Small intestine (tissue), 7 donors: Measurements from ENCODE around the gene HPCAL4. TPM values are rescaled to one million over a fixed set of nuclear protein-coding genes. Genes with fewer than 3 reads are reported as not detected.

Experiments
- DNase-seq, 2 donors: peaks; one replicate each; pipeline versions ENCODE4 v3.0.0 to v3.0.0-alpha.2; 2013
- FAIRE-seq: peaks from 2 replicates; lab custom pipeline; 2012; peaks lifted over from hg19 to GRCh38; lab: Jason Lieb, UNC
- H3K27ac ChIP-seq, 3 donors: one replicate each; pipeline ENCODE4 v1.5.1; 2013; ENCODE audit warnings: low read length in 2 of 3, mild to moderate bottlenecking in 2 of 3, control low read depth in 1 of 3, inconsistent platforms in 1 of 3, low read depth in 1 of 3, moderate library complexity in 1 of 3
- H3K27me3 ChIP-seq, 3 donors: one replicate each; pipeline ENCODE4 v1.6.1; 2013; ENCODE audit warnings: low read length in 3 of 3, inconsistent platforms in 1 of 3; ENCODE audit not compliant: control insufficient read depth in 3 of 3, insufficient read depth in 3 of 3
- H3K36me3 ChIP-seq, 3 donors: one replicate each; pipeline ENCODE4 v1.6.1; 2013; ENCODE audit warnings: low read length in 3 of 3, inconsistent platforms in 1 of 3, low read depth in 1 of 3, mild to moderate bottlenecking in 1 of 3, moderate library complexity in 1 of 3; ENCODE audit not compliant: control insufficient read depth in 3 of 3, insufficient read depth in 2 of 3
- H3K4me1 ChIP-seq, 3 donors: one replicate each; pipeline ENCODE4 v1.6.1; 2013; ENCODE audit warnings: low read length in 2 of 3, inconsistent platforms in 1 of 3, low read depth in 1 of 3, mild to moderate bottlenecking in 1 of 3, moderate library complexity in 1 of 3; ENCODE audit not compliant: control insufficient read depth in 3 of 3, insufficient read depth in 2 of 3
- H3K4me3 ChIP-seq, 3 donors: one replicate each; pipeline ENCODE4 v1.5.1; 2013; ENCODE audit warnings: low read length in 3 of 3, control low read depth in 1 of 3, inconsistent platforms in 1 of 3, low read depth in 1 of 3, mild to moderate bottlenecking in 1 of 3, moderate library complexity in 1 of 3
- H3K9me3 ChIP-seq, 2 donors: one replicate each; pipeline ENCODE4 v1.6.1; 2013; ENCODE audit warnings: low read depth in 1 of 2, low read length in 1 of 2; ENCODE audit not compliant: control insufficient read depth in 2 of 2, insufficient read depth in 1 of 2
- WGBS, 3 donors: extraction: QIAGEN DNeasy Blood & Tissue Kit; methylation state at CpG; one replicate each; pipeline ENCODE4 v1.1.7; 2013; 5-methylcytosine and 5-hydroxymethylcytosine counted together
- polyA plus RNA-seq, 4 donors: library from polyadenylated mRNA; stranded (reverse) in 3 of 4; unstranded in 1 of 4; fragments of 200-250 nt in 3 of 4; fragments of 120-200 nt in 1 of 4; gene quantifications; one replicate each; pipeline versions ENCODE4 v1.2.1 to v1.2.3, GENCODE V29; 2013
- donor health status: healthy with polysubstance abuse.
- donor health status: control.
- donor health status: control.
- donor health status: Bipolar disorder and iron deficiency.
- donor health status: healthy.

HPCAL4 gene
- polyA plus RNA-seq, 4 donors = 0.10 to 0.27 (median 0.22) TPM

DNA sequence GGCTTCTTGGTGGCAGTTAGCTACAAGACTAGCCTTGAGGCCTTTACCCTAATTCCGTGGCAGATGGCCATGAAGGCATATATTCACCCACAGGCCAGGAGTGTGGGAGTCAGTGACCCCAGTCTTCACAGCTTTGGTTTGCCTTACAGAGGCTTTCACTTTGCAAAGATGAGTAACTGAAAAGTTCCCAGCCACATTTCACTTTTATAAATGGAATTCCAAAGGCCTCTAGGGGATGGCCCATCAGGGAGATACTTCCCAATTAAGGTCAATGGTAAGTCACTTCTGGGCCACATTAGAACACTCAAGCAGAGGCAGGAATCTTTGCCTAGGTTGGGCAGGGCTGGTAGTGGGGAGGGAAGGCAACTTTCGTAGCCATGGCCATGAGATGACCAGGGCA, 38.7 kb downstream of the HPCAL4 start:
- H3K9me3 ChIP-seq = no peaks in the 10 kb centered on the region
- no peaks in the 10 kb centered on the region for H3K4me1 ChIP-seq
- WGBS, 3 donors = 90 to 98% (median 93%) methylated on average over 2 of the region's 2 CpGs
- DNase-seq (no peak), FAIRE-seq (no peak)
- H3K4me3 ChIP-seq = no peak overlapping the region
- no peaks in the 10 kb centered on the region for H3K36me3 ChIP-seq
- peaks cover 0 to 20% (median 0%) of the 10 kb centered on the region in 3 donors for H3K27me3 ChIP-seq
- no peak overlapping the region for H3K27ac ChIP-seq

DNA sequence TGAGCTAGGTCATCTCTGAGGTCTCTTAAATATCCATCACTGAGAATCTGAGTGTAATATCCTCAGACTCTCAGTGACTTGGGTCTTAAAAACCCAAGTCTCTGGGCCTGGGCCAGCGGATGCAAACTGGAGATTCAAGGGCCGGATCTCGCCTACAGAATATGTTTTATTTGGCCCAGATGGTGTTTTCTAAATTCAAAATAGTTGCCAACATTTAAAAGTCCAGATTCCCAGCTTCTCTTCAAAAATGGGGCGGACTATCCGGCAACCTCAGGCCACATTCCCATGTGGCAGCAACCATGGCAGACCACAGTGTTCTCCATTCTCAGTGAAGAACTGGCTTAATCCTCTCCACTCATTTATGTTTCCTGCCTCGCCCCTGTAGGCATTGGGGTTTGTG, 39.1 kb downstream of the HPCAL4 start:
- Histone ChIP-seq H3K4me3 (no peak overlapping the region), H3K4me1 (no peaks in the 10 kb centered on the region), H3K9me3 (no peaks in the 10 kb centered on the region), H3K27ac (no peak overlapping the region), H3K27me3 (peaks cover 0 to 20% (median 0%) of the 10 kb centered on the region in 3 donors), H3K36me3 (no peaks in the 10 kb centered on the region)
- 82 to 95% (median 93%) methylated on average over 6 of the region's 6 CpGs for WGBS, 3 donors
- DNase-seq (no peak), FAIRE-seq (no peak)

- Histone ChIP-seq H3K4me3 (no peak overlapping the region), H3K27me3 (peaks cover 0 to 14% (median 0%) of the 10 kb centered on the region in 3 donors), H3K9me3 (no peaks in the 10 kb centered on the region), H3K27ac (no peak overlapping the region), H3K4me1 (no peaks in the 10 kb centered on the region), H3K36me3 (no peaks in the 10 kb centered on the region)
- FAIRE-seq (no peak), DNase-seq (no peak)
- WGBS, 3 donors = 90 to 97% (median 94%) methylated on average over 1 of the region's 1 CpG
Observed at GRCh38 chr1:39650431-39650830, 40.8 kb downstream of the HPCAL4 start.

DNA sequence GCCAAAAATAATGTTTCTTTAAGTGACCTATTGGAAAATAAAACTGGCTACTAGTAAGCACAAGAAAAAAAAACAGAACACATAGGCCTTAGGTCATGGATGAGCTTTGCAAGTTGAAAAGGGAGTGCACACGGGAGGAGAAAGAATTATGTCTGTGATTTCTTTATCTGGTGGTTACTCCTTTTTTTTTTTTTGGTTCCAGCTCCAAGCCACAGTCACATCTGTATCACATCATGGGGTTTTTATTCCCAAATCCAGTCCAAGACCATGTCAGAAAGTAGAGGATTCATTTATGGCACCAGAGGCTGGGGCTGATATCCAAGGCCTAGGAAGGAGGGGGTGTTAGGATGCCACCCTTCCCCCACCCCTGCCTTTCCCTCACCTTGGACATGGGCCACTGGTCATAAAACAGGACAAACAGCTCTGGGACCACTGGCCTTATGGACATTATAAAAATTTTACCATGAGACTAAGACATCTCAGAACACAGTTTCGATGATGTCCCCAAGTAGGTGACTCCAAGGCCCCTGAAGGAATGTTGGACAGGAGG, 41.5 kb downstream of the HPCAL4 start:
- no peak overlapping the region for H3K27ac ChIP-seq
- H3K9me3 ChIP-seq = no peaks in the 10 kb centered on the region
- H3K4me3 ChIP-seq = no peak overlapping the region
- DNase-seq = no peak
- FAIRE-seq = no peak
- peaks cover 0 to 17% (median 0%) of the 10 kb centered on the region in 3 donors for H3K27me3 ChIP-seq
- H3K4me1 ChIP-seq = no peaks in the 10 kb centered on the region
- no peaks in the 10 kb centered on the region for H3K36me3 ChIP-seq
- WGBS, 3 donors = 88 to 98% (median 90%) methylated on average over 2 of the region's 2 CpGs

DNA sequence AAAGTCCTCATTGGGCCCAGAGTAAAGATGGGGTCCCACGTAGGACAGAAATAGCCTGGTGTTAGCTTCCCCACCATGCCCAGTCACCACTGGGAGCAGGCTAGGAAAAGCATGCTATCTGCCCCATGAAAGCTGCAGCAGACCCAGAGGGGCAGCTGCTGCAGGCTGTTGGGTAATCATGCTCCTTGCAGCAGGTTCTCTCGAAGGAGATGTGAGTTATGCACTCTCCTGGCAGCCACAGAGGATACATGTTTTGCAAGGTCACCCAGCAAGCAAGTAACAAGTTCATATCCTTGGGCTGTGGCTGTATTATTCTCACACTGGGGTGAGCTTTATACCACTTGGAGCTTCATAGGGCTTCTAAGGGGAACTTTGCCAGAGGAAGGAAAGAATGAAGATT, 42.7 kb downstream of the HPCAL4 start:
- Histone ChIP-seq H3K36me3 (no peaks in the 10 kb centered on the region), H3K9me3 (no peaks in the 10 kb centered on the region), H3K27ac (no peak overlapping the region), H3K27me3 (peaks cover 0 to 11% (median 0%) of the 10 kb centered on the region in 3 donors), H3K4me1 (no peaks in the 10 kb centered on the region), H3K4me3 (no peak overlapping the region)
- WGBS, 3 donors = 56 to 67% (median 62%) methylated on average over 2 of the region's 2 CpGs
- DNase-seq (no peak), FAIRE-seq (no peak)

DNA sequence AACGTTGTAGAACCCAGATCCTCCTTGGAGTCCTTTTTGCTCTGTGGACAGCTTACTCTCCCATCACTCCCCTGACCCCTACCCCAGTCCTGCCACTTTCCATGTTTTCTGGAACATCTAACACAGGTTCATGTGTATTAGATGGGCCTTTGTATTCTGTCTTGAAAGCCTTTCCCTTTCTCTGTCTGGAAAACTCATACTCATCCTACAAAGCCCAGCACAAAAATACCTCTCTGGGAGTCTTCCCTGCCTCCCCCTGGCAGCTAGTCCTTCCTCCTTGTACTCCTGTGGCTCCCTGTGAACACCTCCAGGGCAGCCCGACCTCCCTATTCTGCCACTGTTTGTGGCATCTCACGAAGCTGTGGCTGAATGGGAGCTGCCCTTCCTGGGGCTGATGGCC, 44.0 kb downstream of the HPCAL4 start:
- Histone ChIP-seq H3K9me3 (no peaks in the 10 kb centered on the region), H3K27me3 (peaks cover 0 to 16% (median 0%) of the 10 kb centered on the region in 3 donors), H3K36me3 (no peaks in the 10 kb centered on the region), H3K4me1 (no peaks in the 10 kb centered on the region), H3K4me3 (no peak overlapping the region), H3K27ac (peak overlapping the region in 1 of 3 donors; percentile 19)
- FAIRE-seq = no peak
- no peak for DNase-seq
- 68 to 72% (median 72%) methylated on average over 3 of the region's 3 CpGs for WGBS, 3 donors

DNA sequence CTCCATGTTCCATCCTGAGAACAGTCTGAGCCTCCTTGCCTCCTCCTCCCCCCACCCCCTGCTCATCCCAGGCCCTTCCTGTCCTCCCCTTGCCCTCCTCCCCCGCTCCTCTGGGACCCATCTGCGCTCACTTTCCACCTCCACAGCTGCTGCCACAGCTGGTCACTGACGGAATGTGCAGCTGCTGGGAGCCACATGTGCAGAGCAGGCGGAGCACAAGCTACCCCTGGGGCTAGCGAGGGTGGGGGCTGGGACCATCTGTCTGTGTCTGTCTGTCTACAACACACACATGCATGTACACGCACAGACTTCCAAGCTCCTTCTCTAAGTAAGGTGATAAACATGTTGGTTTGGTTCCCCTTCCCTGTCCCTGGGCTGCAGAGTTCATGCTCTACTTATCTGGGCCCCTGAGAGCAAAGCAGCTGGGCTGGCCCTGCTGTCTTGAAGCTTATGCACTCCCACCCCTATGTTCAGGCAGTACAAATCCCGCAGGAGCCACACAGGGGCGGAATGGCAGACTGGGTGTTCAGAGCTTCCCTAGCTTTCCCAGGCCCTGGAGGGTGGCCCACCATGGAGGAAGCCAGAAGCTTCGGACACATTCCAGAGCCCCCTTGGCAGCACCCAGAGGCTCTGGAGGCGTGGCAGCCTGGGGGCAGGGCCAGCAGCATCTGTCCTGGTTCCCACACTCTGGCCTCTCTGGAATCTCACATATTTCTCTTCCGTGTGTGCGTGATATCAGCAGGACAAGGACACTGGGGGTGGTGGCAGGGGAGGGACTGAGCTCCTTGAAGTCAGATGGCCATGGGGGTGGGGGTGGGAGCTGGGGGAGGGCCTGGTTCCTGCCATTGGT, 44.8 kb downstream of the HPCAL4 start:
- WGBS, 3 donors = 47 to 58% (median 53%) methylated on average over 11 to 12 of the region's 12 CpGs
- peak overlapping the region in 2 of 3 donors; percentile 21 to 27 for H3K27ac ChIP-seq
- peaks cover 0 to 16% (median 0%) of the 10 kb centered on the region in 3 donors for H3K27me3 ChIP-seq
- no peak overlapping the region for H3K4me3 ChIP-seq
- DNase-seq (peak in 1 of 2 donors; percentile 40), FAIRE-seq (no peak)
- no peaks in the 10 kb centered on the region for H3K4me1 ChIP-seq
- H3K36me3 ChIP-seq = no peaks in the 10 kb centered on the region
- H3K9me3 ChIP-seq = no peaks in the 10 kb centered on the region

DNA sequence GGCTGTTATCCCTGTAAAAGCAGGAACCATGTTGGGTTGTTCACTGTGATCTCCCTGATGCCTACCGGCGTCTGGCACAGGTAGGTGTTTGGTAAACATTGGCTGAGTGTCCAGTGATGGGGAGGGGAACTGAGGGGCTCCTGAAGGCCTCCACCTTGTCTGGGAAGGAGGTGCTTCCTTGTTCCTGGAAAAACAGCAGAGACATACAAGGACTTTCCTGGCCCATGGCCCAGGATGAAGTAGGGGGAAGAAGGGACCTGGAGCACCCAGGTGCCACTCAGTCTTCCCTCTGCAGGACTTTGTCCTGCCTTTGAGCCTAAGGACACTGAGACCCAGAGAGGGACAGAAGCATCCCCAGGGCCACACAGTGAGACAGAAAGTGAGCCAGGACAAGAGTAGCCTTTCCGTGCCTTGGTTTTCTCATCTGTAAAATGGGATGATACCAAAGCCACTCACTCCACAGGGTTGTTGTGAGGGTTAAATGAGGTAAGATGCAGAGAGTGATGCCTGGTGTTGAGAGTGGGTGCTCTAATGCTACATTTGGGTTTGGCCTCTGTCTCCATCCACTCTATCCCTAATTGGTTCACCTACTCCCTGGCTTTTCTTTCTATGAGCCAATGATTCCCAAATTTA, 45.7 kb downstream of the HPCAL4 start:
- Histone ChIP-seq H3K9me3 (no peaks in the 10 kb centered on the region), H3K27ac (no peak overlapping the region), H3K4me3 (no peak overlapping the region), H3K4me1 (no peaks in the 10 kb centered on the region), H3K27me3 (peaks cover 0 to 18% (median 0%) of the 10 kb centered on the region in 3 donors), H3K36me3 (no peaks in the 10 kb centered on the region)
- FAIRE-seq (no peak), DNase-seq (no peak)
- 50 to 76% (median 67%) methylated on average over 3 of the region's 3 CpGs for WGBS, 3 donors
